ENCODE results near the gene ABCB9.
"Not testable (repeated sequence)": the region's sequence is repeated elsewhere in the genome, so short reads cannot be mapped to it uniquely, and the experiment has no call there.

ABCB9 gene

GRCh38 chr12:122939125-122939524 lies 27.1 kb downstream of the ABCB9 start:
- no peak for DNase-seq

DNA sequence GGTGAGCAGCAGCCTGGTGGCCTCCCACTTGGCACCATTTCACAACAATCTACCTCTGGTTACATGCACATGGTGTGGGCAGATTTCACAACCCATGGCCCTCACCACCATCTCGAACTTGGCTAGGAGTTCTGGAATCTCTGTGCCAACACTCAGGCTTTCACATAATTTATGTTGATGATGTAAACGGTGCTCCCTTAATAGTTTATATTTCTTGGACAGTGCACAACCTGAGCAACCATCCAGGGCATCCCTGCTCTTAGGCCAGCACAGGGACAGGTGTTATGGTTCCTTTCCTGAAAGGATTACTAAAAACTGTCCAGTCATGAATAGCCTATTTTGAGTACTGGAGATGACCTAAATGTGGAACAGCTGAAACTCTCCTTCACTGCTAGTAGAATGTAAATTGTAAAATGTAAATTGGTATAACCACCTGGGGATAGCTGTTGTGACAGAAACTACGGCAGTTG lies 28.6 kb downstream of the ABCB9 start:
- no peak for DNase-seq

DNA sequence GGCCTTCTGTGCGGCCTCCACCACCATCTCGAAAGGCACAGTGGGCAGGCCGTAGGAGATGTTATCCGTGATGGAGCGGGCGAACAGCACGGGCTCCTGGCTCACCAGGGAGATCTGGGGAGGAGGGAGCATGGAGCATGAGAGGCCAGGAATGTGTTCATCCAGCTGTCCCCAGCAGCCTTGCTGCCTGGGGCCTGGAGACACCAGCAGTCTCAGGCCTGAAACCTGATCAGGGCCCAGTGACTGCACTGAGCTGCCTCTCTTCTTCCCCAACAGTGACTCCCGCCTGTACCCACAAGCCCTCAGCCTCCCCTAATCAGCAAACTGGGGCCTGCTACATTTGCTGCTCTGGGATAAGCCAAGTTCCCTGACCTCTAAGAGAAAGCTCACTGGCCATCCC lies 30.9 kb downstream of the ABCB9 start:
- no peak for DNase-seq

GRCh38 chr12:122934722-122935121 lies 31.5 kb downstream of the ABCB9 start:
- DNase-seq = no peak

- DNase-seq = no peak
Measured at GRCh38 chr12:122932207-122932606, 34.1 kb downstream of the ABCB9 start.

- DNase-seq = no peak
Measured at GRCh38 chr12:122929812-122930211, 36.5 kb downstream of the ABCB9 start.

DNA sequence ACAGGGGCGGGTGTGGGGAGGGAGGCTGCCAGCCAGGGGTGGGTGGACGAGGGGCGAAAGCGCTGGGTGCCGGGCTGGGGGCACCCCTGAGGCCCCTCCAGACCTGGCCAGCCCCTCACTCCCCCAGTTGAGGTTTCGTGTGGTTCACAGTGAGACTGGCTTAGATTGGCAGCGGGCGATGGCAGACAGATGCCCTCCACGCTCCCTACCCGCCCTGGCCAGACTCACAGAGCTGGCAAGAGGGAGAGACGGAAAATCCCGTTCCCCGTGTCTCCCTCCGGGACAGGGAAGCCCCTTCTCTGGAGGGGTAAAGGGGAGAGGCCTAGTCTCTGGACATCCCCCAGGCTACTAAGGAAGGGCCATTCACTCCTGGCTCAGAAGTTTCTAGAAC lies 37.1 kb downstream of the ABCB9 start:
- DNase-seq = no peak

DNA sequence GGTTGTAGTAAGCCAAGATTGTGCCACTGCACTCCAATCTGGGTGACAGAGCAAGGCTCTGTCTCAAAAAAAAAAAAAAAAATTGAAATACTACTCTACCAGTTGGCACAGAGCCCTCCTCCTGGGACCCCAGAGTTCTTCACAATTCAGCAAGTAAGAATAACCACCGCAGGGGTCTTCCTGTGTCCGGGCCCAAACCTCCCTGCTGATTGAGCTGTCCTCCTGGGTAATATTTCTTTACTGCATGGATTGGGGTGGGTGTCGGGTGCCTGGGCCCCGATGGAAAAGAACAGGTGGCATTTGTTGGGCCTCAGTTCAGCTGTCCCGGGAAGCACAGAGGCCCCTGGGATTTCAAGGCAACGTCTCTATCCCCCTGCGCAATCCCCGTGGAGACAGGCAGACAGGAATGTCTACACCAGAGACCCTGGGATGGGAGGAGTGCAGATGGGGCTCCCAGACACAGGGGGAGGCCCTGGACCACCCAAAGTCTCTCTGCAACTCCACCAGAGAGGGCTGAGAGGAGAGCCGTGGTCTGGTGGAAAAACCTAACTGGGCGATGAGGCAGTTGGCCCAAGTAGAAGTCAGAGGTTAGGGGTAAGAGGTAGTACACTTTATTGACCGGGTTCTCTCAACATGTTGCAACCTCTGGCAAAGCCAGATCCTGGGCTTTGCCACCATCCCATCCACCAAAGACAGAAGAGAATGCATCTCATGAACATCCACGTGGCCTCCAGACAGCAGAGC lies 37.7 kb downstream of the ABCB9 start:
- no peak for DNase-seq

DNA sequence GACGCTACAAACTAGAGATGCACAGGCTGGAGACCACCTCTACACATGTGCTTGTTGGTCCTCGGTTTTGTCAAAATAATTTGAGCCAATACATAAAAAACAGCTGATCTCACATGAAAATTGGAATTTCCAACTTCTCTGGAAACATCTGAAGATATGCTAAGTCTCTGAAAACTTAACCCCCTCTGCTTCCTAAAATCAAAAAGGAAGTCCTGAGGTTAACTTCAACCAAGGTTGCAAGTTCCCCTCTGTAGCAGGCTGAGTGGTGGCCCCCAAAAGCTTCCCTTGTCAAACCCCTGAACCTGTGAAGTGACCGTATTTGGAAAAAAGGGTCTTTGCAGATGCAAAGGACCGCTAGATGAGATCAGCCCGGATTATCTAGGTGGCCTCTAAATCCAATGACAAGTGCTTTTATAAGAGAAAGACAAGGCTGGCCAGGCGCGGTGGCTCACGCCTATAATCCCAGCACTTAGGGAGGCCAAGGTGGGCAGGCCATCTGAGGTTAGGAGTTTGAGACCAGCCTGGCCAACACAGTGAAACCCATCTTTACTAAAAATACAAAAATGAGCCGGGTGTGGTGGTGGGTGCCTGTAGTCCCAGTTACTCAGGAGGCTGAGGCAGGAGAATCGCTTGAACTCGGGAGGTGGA lies 38.4 kb downstream of the ABCB9 start:
- DNase-seq = no peak

DNA sequence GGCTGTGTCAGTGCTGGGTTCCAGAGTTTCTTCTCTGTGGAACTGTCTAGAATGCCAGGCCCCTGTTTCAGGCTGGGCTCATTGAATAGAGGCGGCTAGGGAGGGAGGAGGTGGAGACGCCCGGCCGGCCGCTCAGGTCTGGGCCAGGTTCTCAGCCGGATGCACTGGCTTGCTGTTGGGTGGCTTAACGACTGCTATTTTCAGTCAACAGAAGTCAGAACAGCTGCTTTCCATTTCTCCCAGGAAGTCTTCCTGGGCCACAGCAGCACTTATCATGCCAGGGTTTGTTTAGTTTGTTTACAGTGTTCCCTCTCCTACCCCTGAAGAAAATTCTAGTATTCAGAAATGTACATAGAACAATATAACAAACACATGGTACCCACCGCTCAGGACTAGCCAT lies 44.3 kb downstream of the ABCB9 start:
- DNase-seq = no peak

DNA sequence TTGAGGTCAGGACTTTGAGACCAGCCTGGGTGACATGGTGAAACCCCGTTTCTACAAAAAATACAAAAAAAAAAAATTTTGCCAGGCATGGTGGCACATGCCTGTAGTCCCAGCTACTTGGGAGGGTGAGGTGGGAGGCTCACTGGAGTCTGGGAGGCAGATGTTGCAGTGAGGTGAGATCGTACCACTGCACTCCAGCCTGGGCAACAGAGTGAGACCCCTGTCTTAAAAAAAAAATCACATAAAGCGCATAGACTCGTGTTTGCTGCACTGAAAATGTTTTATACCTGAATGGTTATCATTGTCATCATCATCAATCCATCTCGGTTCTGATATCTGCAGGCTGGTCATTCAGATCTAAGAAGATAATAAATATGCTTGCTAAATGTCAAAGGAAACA lies 45.6 kb downstream of the ABCB9 start:
- no peak for DNase-seq

DNA sequence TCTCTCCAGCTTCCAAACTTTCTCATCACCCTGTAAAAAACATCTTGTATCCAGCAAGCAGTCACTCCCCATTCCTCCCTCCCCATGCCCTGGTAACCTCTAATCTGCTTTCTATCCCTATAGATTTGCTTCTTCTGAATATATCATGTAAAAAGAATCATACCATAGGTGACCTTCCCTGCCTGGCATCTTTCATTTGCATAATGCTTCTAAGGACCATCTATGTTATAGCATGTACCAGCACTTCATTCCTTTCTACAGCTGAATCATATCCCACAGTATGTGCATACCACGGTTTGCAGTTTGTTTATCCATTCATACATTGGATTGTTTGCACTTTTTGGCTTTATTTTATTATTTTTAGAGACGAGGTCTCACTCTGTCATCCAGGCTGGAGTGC lies 47.4 kb downstream of the ABCB9 start:
- no peak for DNase-seq

GRCh38 chr12:122917507-122918121 lies 48.6 kb downstream of the ABCB9 start:
- DNase-seq = no peak

DNA sequence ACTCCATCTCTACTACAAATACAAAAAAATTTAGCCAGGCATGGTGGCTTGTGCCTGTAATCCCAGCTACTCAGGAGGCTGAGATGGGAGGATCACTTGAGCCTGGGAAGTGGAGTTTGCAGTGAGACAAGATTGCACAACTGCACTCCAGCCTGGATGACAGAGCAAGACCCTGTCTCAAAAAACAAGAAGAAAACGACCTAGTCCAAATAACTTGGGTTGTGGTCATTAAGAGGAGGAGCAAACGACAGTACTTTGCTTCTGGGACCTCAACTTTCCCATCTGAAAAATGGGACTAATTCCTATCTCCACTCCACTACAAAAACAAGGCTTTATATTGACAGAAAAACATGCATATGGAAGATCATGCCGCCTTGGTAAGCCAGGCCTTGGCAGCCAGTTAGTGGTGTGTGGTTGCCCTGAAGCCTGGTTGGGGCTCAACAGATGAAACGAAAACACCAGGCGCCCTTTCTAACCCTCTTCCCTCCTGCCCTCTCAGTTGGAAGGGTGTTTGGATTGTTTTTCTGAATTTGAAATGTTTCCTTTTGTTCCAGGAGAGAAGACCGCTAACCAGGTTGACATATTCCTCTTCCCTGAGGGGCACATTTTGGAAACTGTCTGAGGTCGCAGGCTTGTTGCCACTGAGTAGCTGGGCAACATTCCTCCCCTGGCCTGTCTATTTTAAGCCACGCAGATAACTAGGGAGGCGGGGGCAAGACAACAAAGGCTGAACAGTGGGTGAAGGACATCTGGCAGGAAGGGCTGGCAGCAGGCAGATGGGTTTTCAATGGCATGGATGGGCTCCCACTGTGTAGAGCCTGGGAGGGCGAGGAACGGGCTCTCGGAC lies 56.6 kb downstream of the ABCB9 start:
- DNase-seq = no peak

GRCh38 chr12:122908915-122909314 lies 57.3 kb downstream of the ABCB9 start:
- DNase-seq = no peak

DNA sequence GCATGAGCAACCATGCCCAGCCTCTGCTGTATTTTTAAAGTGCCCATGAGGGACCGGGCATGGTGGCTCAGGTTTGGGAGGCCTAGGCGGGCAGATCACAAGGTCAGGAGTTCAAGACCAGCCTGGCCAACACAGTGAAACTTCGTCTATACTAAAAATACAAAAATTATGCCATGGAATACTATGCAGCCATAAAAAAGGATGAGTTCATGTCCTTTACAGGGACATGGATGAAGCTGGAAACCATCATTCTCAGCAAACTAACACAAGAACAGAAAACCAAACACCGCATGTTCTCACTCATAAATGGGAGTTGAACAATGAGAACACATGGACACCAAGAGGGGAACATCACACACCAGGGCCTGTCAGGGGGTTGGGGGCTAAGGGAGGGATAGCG lies 61.0 kb downstream of the ABCB9 start:
- DNase-seq = not testable (repeated sequence)

DNA sequence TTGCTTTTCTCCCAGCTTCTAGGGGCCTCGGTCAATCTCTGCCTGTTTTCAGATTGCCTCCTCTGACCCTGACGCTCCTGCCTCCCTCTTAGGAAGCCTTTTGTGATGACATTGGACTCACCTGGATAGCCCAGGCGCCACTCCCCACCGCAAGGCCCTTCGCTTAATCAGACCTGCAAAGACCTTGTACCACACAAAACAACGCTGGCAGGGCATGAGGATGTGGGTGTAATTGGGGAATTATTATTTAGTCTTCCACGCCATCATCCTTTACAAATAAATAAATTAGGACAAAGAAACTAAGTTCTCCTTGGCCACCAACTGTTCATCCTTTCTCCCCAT lies 62.6 kb downstream of the ABCB9 start:
- no peak for DNase-seq

- DNase-seq = no peak
Measured at GRCh38 chr12:122902854-122903692, 63.2 kb downstream of the ABCB9 start.

GRCh38 chr12:122899887-122900286 lies 66.4 kb downstream of the ABCB9 start:
- DNase-seq = no peak

DNA sequence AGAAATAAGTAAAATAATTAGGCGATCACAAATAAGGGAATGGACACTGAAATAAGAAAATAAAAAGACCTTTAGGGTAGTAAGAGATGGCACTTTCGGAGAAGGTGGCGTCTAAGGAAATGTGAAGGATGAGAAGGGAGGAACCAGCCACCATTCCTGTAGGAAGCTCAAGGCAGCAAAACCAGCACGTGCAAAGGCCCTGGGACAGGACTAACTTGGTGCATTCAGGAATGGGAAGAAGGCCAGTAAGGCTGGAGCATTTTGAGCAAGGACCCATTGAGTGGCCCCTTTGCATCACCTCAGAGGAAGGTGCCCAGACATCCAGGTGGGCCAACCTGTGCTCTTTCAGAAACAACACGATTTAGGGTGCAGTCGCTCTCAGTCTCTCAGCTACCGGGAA lies 69.6 kb downstream of the ABCB9 start:
- no peak for DNase-seq

GRCh38 chr12:122895704-122896636 lies 70.3 kb downstream of the ABCB9 start, which contains the start of gene VPS37B:
Gene VPS37B (minus strand): TSS chr12:122896124. CDS start chr12:122896062, 62 bp downstream.
- DNase-seq = peak; percentile 97

Measured in right kidney (tissue), 1 donor.